Measurements from ENCODE around the gene NEDD9.
A peak's percentile ranks its signal among the peaks of the same experiment; 100 is the strongest.

The NEDD9 gene

GRCh38 chr6:11179088-11179418 lies 53.4 kb downstream of the NEDD9 start:
- no peak for DNase-seq (ENCODE audit: low read depth)
- no peak overlapping the region for H3K4me3 ChIP-seq (ENCODE audit: low read depth, low read length)
- TF ChIP-seq CTCF (conservative IDR thresholded peaks at IDR 0.05; ENCODE audit: low read depth, low read length) = no peak

- TF ChIP-seq CTCF (conservative IDR thresholded peaks at IDR 0.05; ENCODE audit: low read depth, low read length) = no peak
Observed at GRCh38 chr6:11177271-11177670, 55.2 kb downstream of the NEDD9 start.

GRCh38 chr6:11174242-11174611 lies 58.2 kb downstream of the NEDD9 start:
- DNase-seq (ENCODE audit: low read depth) = no peak
- TF ChIP-seq CTCF (conservative IDR thresholded peaks at IDR 0.05; ENCODE audit: low read depth, low read length) = no peak
- no peak overlapping the region for H3K4me3 ChIP-seq (ENCODE audit: low read depth, low read length)

More at GRCh38 chr6:11177271-11177670, 55.2 kb downstream of the NEDD9 start:
- DNase-seq (ENCODE audit: low read depth) = no peak
- no peak overlapping the region for H3K4me3 ChIP-seq (ENCODE audit: low read depth, low read length)

- TF ChIP-seq CTCF (conservative IDR thresholded peaks at IDR 0.05; ENCODE audit: low read depth, low read length) = peak; percentile 93
- peak; percentile 64 for DNase-seq (ENCODE audit: low read depth)
- no peak overlapping the region for H3K4me3 ChIP-seq (ENCODE audit: low read depth, low read length)
Observed at GRCh38 chr6:11172501-11173327, 59.8 kb downstream of the NEDD9 start.

GRCh38 chr6:11171952-11172351 lies 60.5 kb downstream of the NEDD9 start:
- DNase-seq (ENCODE audit: low read depth) = no peak
- no peak for TF ChIP-seq CTCF (conservative IDR thresholded peaks at IDR 0.05; ENCODE audit: low read depth, low read length)
- no peak overlapping the region for H3K4me3 ChIP-seq (ENCODE audit: low read depth, low read length)

GRCh38 chr6:11168091-11168635 lies 64.3 kb downstream of the NEDD9 start:
- no peak overlapping the region for H3K4me3 ChIP-seq (ENCODE audit: low read depth, low read length)
- no peak for TF ChIP-seq CTCF (conservative IDR thresholded peaks at IDR 0.05; ENCODE audit: low read depth, low read length)
- no peak for DNase-seq (ENCODE audit: low read depth)

GRCh38 chr6:11166948-11167347 lies 65.5 kb downstream of the NEDD9 start:
- no peak overlapping the region for H3K4me3 ChIP-seq (ENCODE audit: low read depth, low read length)
- TF ChIP-seq CTCF (conservative IDR thresholded peaks at IDR 0.05; ENCODE audit: low read depth, low read length) = no peak
- DNase-seq (ENCODE audit: low read depth) = no peak

Data from choroid plexus epithelial cell (primary cell).